Peyer's patch (tissue), 4 donors: ENCODE data around the gene MAGEB4. TPM values are rescaled to one million over a fixed set of nuclear protein-coding genes. Genes with fewer than 3 reads are reported as not detected.

Source experiments
- DNase-seq, 3 donors: peaks; one replicate each; pipeline ENCODE4 v3.0.0-alpha.2; 2017 to 2019
- H3K27ac ChIP-seq, 4 donors: fragments of 200-600 bp; sonication (generic); one replicate each; pipeline ENCODE4 v1.5.1; 2016 to 2019
- H3K27me3 ChIP-seq, 2 donors: fragments of 200-600 bp; sonication (generic); one replicate each; pipeline ENCODE4 v1.5.1; 2019
- H3K36me3 ChIP-seq, 3 donors: fragments of 200-600 bp; sonication (generic); one replicate each; pipeline ENCODE4 v1.5.1; 2016 to 2019
- H3K4me1 ChIP-seq, 4 donors: fragments of 200-600 bp; sonication (generic); one replicate each; pipeline ENCODE4 v1.5.1; 2016 to 2019
- H3K4me3 ChIP-seq, 4 donors: fragments of 200-600 bp; sonication (generic); 1 replicate in 3 of 4; 2 replicates in 1 of 4; pipeline ENCODE4 v1.5.1; 2016 to 2019; ENCODE audit warnings: mild to moderate bottlenecking in 1 of 4
- H3K9me3 ChIP-seq, 4 donors: fragments of 200-600 bp; sonication (generic); one replicate each; pipeline ENCODE4 v1.5.1; 2016 to 2019; ENCODE audit warnings: mild to moderate bottlenecking in 1 of 4
- POLR2A ChIP-seq, 2 donors: fragments of 450-650 bp; IDR thresholded peaks; one replicate each; pipeline ENCODE4 v1.5.1; 2017; ENCODE audit warnings: antibody characterized with exemption in 2 of 2, mild to moderate bottlenecking in 2 of 2, moderate library complexity in 2 of 2
- total RNA-seq, 4 donors: library from RNA; depleted of rRNA; stranded (reverse); fragments of >200 nt; gene quantifications; one replicate each; pipeline ENCODE4 v1.1.0, GENCODE V29; 2016
- TF ChIP-seq, protein P1 (sequence below), 6 experiments: fragments of 450-650 bp in 4 of 6; fragments of 200-600 bp in 2 of 6; sonication (generic) in 1 of 6; IDR thresholded peaks; one replicate each; pipeline ENCODE4 v1.5.1; 2017 to 2019; ENCODE audit warnings: antibody characterized with exemption in 6 of 6, mild to moderate bottlenecking in 3 of 6, moderate library complexity in 1 of 6

Gene MAGEB4
- total RNA-seq, 4 donors from 2014 or later: not detected

DNA sequence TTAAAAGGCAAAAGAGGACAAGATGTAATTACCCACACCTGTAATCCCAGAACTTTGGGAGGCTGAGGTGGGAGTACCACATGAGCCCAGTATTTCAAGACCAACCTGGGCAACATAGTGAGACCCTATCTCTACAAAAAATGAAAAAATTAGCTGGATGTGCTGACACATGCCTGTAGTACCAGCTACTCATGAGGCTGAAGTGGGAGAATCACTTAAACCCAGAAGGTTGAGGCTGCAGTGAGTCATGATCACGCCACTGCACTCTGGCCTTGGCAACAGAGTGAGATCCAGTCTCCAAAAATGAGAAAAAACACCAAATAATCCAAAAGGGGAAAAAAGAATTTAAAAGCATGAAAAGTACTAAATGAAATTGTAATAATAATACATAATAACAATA lies 36.6 kb downstream of the MAGEB4 start:
- Histone ChIP-seq H3K27me3 (no peaks in the 10 kb centered on the region), H3K4me1 (no peaks in the 10 kb centered on the region), H3K4me3 (no peak overlapping the region), H3K36me3 (no peaks in the 10 kb centered on the region), H3K9me3 (no peaks in the 10 kb centered on the region), H3K27ac (no peak overlapping the region)
- TF ChIP-seq POLR2A (IDR thresholded peaks at IDR 0.05): no peak
- TF ChIP-seq, protein P1, sequence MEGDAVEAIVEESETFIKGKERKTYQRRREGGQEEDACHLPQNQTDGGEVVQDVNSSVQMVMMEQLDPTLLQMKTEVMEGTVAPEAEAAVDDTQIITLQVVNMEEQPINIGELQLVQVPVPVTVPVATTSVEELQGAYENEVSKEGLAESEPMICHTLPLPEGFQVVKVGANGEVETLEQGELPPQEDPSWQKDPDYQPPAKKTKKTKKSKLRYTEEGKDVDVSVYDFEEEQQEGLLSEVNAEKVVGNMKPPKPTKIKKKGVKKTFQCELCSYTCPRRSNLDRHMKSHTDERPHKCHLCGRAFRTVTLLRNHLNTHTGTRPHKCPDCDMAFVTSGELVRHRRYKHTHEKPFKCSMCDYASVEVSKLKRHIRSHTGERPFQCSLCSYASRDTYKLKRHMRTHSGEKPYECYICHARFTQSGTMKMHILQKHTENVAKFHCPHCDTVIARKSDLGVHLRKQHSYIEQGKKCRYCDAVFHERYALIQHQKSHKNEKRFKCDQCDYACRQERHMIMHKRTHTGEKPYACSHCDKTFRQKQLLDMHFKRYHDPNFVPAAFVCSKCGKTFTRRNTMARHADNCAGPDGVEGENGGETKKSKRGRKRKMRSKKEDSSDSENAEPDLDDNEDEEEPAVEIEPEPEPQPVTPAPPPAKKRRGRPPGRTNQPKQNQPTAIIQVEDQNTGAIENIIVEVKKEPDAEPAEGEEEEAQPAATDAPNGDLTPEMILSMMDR (IDR thresholded peaks at IDR 0.05): no peak
- no peak for DNase-seq

GRCh38 chrX:30280428-30280827 lies 38.6 kb downstream of the MAGEB4 start:
- Histone ChIP-seq H3K36me3 (no peaks in the 10 kb centered on the region), H3K4me1 (no peaks in the 10 kb centered on the region), H3K4me3 (no peak overlapping the region), H3K27me3 (no peaks in the 10 kb centered on the region), H3K9me3 (no peaks in the 10 kb centered on the region), H3K27ac (no peak overlapping the region)
- no peak for DNase-seq
- TF ChIP-seq POLR2A (IDR thresholded peaks at IDR 0.05): no peak
- TF ChIP-seq, protein P1 (IDR thresholded peaks at IDR 0.05): no peak

- no peak overlapping the region for H3K4me3 ChIP-seq
- no peaks in the 10 kb centered on the region for H3K27me3 ChIP-seq
- no peak overlapping the region for H3K27ac ChIP-seq
- no peaks in the 10 kb centered on the region for H3K9me3 ChIP-seq
- no peaks in the 10 kb centered on the region for H3K36me3 ChIP-seq
- TF ChIP-seq, protein P1 (IDR thresholded peaks at IDR 0.05): no peak
- no peak for TF ChIP-seq POLR2A (IDR thresholded peaks at IDR 0.05)
- DNase-seq: no peak
- no peaks in the 10 kb centered on the region for H3K4me1 ChIP-seq
Measured at GRCh38 chrX:30282527-30282926, 40.7 kb downstream of the MAGEB4 start.

GRCh38 chrX:30283456-30284200 lies 41.8 kb downstream of the MAGEB4 start:
- H3K27ac ChIP-seq: no peak overlapping the region
- H3K4me1 ChIP-seq: no peaks in the 10 kb centered on the region
- no peak overlapping the region for H3K4me3 ChIP-seq
- no peak for DNase-seq
- no peak for TF ChIP-seq POLR2A (IDR thresholded peaks at IDR 0.05)
- TF ChIP-seq, protein P1 (IDR thresholded peaks at IDR 0.05): no peak
- H3K9me3 ChIP-seq: no peaks in the 10 kb centered on the region
- H3K36me3 ChIP-seq: no peaks in the 10 kb centered on the region
- no peaks in the 10 kb centered on the region for H3K27me3 ChIP-seq

Other genes with a start within 250 kb of the MAGEB4 start
- gene MAGEB2, start 26.4 kb upstream of the MAGEB4 start, total RNA-seq: not detected
- gene MAGEB3, start 11.3 kb upstream of the MAGEB4 start, total RNA-seq: not detected
- not detected for gene MAGEB1, start 5.1 kb downstream of the MAGEB4 start, total RNA-seq
- gene NR0B1, start 67.4 kb downstream of the MAGEB4 start, total RNA-seq: not detected